HG03025 (cell line): ENCODE data around the gene ANKS1A.
"Not testable (repeated sequence)": the region's sequence is repeated elsewhere in the genome, so short reads cannot be mapped to it uniquely, and the experiment has no call there.

ENCODE experiments used
- ATAC-seq: cut with Tn5 transposase; IDR thresholded peaks from one replicate; pipeline ENCODE4 v1.9.1; 2021; ENCODE audit warnings: mild to moderate bottlenecking, moderate library complexity; ENCODE audit not compliant: unreplicated experiment, low FRiP score

The ANKS1A gene, protein sequence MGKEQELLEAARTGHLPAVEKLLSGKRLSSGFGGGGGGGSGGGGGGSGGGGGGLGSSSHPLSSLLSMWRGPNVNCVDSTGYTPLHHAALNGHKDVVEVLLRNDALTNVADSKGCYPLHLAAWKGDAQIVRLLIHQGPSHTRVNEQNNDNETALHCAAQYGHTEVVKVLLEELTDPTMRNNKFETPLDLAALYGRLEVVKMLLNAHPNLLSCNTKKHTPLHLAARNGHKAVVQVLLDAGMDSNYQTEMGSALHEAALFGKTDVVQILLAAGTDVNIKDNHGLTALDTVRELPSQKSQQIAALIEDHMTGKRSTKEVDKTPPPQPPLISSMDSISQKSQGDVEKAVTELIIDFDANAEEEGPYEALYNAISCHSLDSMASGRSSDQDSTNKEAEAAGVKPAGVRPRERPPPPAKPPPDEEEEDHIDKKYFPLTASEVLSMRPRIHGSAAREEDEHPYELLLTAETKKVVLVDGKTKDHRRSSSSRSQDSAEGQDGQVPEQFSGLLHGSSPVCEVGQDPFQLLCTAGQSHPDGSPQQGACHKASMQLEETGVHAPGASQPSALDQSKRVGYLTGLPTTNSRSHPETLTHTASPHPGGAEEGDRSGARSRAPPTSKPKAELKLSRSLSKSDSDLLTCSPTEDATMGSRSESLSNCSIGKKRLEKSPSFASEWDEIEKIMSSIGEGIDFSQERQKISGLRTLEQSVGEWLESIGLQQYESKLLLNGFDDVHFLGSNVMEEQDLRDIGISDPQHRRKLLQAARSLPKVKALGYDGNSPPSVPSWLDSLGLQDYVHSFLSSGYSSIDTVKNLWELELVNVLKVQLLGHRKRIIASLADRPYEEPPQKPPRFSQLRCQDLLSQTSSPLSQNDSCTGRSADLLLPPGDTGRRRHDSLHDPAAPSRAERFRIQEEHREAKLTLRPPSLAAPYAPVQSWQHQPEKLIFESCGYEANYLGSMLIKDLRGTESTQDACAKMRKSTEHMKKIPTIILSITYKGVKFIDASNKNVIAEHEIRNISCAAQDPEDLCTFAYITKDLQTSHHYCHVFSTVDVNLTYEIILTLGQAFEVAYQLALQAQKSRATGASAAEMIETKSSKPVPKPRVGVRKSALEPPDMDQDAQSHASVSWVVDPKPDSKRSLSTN

GRCh38 chr6:34888874-34889555 is at the start of gene ANKS1A:
ANKS1A (plus strand) TSS chr6:34889255; CDS start chr6:34889403, 148 bp downstream.
- ATAC-seq: peak; percentile 53

DNA sequence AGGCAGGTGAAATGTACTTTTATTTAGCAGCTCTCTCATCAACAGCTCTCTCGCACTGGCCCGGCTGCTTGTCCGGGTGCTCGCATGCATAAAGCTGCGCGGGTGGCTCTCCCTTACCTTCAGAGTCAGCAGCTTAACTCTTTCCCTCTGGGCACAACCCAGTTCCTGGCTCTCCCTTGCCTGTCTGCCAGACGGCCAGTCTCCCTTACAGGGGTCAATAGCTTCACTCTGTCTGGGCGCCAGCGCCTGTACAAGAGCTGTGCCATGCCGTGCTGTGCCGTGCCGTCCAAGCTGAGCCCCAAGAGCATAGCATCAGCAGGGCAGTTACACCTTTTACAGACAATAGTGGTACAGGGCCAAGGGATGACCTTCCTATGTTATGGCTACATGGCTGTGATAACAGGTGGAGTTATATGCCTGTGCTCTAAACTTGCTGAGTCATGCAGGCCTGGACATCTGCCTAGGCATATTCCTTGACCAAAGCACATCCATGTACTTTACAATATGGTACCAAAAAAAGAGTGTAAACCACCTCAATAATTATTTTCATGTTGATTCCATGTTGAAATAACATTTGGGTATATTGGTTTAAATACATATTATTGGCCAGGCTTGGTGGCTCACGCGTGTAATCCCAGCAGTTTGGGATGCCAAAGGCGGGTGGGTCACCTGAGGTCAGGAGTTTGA is 49.2 kb upstream of the ANKS1A start:
- no peak for ATAC-seq

DNA sequence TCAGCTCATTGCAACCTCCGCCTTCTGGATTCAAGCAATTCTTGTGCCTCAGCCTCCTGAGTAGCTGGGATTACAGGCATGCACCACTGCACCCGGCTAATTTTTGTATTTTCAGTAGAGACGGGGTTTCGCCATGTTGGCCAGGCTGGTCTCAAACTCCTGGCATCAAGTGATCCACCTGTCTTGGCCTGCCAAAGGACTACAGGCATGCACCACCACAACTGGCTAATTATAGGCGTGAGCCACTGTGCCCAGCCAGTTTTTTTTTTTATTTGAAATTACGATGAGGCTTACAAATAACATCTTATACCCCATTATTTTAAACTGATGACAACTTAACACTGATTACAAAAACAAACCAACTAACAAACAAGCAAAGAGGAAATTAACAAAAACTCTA is 40.0 kb upstream of the ANKS1A start:
- ATAC-seq: not testable (repeated sequence)

GRCh38 chr6:34851361-34851760 is 37.7 kb upstream of the ANKS1A start:
- ATAC-seq: no peak

- no peak for ATAC-seq
Observed at GRCh38 chr6:34852406-34853085, 36.5 kb upstream of the ANKS1A start.

- no peak for ATAC-seq
Observed at GRCh38 chr6:34855463-34855862, 33.6 kb upstream of the ANKS1A start.

- ATAC-seq: no peak
Observed at GRCh38 chr6:34858681-34859080, 30.4 kb upstream of the ANKS1A start.

- no peak for ATAC-seq
Observed at GRCh38 chr6:34859951-34860350, 29.1 kb upstream of the ANKS1A start.

DNA sequence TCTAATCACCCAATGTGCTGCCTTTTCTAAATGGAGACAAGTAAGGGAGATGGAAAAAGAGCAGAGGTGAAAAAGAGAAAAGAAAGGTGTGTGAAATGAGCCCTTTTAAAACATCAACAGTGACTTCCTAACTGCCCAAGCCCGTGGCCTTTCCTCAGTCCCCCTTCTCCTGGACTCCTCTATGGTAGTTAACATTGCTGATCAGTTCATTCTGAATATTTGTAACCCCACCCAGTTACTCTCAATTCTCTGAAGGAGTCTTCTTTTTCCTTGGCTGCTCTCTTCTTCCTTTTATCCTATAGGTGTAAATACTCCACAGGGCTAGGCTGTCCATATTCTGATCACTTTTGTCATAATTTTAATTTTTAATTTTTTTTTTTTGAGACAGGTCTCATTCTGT is 28.3 kb upstream of the ANKS1A start:
- ATAC-seq: no peak

GRCh38 chr6:34864007-34864406 is 25.0 kb upstream of the ANKS1A start:
- ATAC-seq: no peak

DNA sequence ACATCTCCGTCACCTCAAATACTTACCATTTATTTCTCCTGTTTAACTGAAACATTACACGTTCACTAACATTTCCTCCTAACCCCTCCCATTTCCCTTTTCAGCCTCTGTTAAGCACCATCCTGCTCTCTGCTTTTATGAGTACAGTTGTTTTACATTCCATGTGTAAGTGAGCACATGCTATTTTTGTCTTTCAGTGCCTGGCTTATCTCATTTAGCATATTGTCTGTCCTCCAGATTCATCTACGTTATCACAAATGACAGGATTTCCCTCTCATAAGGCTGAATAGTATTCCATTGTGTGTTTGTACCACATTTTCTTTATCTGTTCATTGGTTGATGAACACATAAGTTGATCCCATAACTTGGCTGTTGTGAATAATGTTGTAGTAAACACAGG is 23.9 kb upstream of the ANKS1A start:
- ATAC-seq: no peak

DNA sequence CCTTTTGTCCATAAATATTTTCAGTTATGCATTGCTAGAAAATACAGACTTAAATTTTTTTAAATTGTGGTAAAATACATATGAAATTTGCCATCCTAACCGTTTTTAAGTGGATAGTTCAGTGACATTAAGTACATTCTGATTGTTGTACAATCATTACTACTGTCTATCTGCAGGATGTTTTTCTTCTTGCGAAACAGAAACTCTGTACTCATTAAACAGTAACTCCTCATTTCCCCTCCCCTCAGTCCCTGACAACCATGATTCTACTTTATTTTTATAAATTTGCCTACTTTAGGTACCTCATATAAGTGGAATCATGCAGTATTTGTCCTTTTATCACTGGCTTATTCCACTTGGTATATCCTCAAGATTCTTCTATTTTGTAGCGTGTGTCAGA is 22.5 kb upstream of the ANKS1A start:
- no peak for ATAC-seq

- ATAC-seq: no peak
Observed at GRCh38 chr6:34867484-34867883, 21.6 kb upstream of the ANKS1A start.

GRCh38 chr6:34871853-34872252 is 17.2 kb upstream of the ANKS1A start:
- no peak for ATAC-seq

DNA sequence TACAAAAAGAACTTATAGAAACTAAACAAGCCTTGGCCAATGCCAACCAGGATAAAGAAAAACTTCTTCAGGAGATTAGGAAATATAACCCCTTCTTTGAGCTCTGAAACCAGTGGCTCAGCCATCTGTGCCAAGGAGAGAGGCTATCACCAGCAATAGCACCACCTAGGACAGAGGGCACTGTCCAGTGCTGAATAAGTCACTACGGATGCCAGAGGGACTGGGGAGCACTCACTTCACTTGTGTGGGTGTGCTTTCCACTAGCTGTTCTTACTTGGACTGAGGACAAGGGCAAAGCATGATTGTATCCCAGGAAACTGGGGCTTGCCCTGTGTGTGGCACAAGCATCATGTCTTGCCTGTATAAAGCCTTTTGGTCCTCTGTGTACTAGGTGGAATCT is 16.7 kb upstream of the ANKS1A start:
- no peak for ATAC-seq

- ATAC-seq: no peak
Observed at GRCh38 chr6:34875292-34876213, 13.5 kb upstream of the ANKS1A start.

- ATAC-seq: no peak
Observed at GRCh38 chr6:34876472-34876871, 12.6 kb upstream of the ANKS1A start.

GRCh38 chr6:34877259-34877658 is 11.8 kb upstream of the ANKS1A start:
- ATAC-seq: no peak
